Measurements from ENCODE around the gene CTSD.

The CTSD gene

DNA sequence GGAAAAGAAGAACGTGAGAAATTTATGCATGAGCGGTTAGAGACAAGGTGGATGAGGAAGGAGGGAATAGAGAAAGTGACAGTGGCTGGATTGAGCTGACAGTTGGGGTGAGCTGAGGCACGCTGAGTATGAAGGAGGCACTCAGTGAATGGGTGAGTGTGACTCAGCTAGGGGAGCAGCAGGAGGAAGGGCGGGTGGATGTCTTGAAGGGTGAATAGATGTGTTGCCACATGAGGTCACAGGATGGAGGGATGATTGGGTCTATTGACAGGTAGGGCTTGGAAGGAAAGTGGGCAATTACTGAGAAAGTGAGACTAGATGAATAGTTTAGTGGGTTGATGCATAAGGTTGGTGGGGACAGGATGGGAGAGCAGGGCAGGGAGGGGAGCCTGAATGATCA, 21.4 kb downstream of the CTSD start:
- TF ChIP-seq, protein P1, sequence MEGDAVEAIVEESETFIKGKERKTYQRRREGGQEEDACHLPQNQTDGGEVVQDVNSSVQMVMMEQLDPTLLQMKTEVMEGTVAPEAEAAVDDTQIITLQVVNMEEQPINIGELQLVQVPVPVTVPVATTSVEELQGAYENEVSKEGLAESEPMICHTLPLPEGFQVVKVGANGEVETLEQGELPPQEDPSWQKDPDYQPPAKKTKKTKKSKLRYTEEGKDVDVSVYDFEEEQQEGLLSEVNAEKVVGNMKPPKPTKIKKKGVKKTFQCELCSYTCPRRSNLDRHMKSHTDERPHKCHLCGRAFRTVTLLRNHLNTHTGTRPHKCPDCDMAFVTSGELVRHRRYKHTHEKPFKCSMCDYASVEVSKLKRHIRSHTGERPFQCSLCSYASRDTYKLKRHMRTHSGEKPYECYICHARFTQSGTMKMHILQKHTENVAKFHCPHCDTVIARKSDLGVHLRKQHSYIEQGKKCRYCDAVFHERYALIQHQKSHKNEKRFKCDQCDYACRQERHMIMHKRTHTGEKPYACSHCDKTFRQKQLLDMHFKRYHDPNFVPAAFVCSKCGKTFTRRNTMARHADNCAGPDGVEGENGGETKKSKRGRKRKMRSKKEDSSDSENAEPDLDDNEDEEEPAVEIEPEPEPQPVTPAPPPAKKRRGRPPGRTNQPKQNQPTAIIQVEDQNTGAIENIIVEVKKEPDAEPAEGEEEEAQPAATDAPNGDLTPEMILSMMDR (conservative IDR thresholded peaks at IDR 0.05), result no peak
- H3K27ac ChIP-seq, result no peak overlapping the region

DNA sequence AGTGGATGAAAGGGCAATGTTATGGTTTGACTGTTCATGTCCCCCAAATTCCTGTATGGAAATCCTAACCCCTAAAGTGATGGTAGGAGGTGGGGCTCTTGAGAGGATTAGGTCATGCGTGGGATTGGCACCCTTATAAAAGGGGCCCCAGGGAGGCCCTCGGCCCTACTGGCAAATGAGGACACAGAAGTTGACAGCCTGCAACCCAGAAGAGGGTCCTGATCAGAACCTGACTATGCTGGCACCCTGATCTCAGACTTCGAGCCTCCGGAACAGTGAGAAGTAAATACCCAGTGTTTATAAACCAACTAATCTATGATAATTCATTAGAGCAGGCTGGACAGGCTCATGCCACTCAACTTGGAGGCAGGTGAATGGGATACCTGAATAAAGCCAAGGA, 22.0 kb downstream of the CTSD start:
- no peak overlapping the region for H3K27ac ChIP-seq
- TF ChIP-seq, protein P1 (conservative IDR thresholded peaks at IDR 0.05), result no peak

DNA sequence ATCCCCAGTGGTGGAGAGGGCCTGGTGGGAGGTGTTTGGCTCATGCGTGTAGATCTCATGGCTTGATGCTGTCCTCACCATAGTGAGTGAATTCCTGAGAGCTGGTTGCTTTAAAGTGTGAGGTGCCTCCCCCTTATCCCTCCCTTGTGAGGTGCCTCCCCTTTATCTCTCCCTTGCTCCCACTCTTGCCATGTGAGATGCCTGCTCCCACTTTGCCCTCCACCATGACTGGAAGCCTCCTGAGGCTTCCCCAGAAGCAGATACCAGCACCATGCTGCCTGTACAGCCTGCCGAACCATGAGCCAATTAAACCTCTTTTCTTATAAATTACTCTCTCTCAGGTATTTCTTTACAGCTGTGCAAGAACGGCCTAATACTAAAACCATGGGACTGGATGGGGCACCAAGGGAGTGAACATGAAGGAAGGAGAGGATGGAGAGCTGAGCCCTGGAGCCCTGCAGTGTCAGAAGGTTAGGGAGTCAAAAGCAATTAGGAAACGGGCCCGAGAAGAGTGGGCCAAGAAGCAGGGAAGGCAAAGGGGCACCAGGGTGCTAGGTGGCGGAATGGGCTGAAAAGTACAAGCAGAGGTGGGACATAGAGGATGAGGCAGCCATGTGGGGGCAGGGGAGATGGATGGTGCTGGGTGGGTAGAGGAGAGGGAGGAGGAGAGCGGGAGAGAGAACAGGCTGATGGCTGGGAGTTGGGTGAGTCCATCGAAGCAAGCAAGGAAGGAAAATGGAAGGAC, 22.8 kb downstream of the CTSD start:
- no peak overlapping the region for H3K27ac ChIP-seq
- TF ChIP-seq, protein P1 (conservative IDR thresholded peaks at IDR 0.05), result no peak

DNA sequence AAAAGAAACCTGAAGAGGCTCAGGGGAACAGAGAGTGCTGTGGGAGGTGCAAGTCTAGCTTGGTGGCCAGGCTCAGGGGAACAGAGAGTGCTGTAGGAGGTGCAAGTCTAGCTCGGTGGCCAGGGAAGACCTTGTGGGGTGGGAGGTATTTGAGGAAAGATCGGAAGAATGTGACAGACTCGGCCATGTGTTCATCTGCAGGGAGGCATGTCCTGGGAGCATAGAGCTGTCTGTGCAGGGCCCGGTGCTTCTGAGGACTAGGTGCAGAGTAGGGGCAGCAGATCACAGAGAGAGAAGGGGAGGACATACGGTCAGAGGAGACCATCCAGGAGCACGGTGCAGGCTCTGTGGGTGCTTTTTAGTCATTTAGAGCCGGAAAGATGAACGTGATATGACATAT, 24.2 kb downstream of the CTSD start:
- TF ChIP-seq, protein P1 (conservative IDR thresholded peaks at IDR 0.05), result no peak
- H3K27ac ChIP-seq, result no peak overlapping the region

DNA sequence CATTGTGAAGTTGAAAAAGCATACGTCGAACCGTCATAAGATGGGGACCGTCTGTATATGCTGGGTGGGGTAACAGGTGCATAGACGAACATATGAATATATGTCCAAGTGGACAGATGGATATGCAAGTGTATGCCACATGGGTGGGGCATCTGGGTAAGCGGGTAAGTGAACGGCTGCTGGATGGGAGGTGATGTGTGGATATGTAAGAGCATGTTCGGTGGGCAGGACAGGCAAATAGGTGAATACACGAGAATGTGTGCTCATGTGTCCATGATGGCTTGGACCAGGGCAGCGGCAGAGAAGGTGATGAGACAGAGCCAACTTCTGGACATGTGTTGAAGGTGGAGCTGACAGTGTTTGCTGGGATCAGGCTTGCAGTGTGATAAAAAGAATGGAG, 25.3 kb downstream of the CTSD start:
- H3K27ac ChIP-seq, result no peak overlapping the region
- TF ChIP-seq, protein P1 (conservative IDR thresholded peaks at IDR 0.05), result no peak

DNA sequence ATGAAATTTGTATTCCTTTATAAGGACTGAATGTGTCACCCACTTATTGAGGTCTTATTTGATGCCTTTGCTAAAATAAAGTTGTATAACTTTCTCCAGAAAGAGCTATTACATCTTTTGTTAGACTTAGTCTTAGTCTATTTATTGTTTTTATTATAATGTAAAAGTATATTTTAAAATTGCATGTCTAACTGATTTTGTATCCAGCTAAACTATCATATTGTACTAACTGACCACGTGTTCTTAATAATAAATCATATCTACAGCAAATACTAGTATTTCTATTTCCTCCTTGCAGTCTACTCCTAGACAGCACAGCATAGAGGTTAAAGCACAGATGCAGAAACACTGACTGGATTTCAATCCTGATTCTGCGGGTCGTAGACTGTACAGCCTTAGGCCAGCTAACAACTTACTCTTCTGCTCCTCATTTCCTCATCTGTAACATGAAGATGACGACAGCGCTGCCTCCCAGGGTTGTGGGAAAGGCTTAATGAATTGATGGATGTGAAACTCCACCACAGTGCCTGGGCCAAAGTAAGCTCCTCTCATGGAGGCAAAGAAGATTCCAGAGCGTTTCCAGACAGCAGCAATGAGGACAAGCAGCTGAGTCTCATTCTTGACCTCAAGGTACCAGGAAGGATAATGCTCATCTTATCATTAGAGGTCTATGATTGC, 26.5 kb downstream of the CTSD start:
- no peak overlapping the region for H3K27ac ChIP-seq
- TF ChIP-seq, protein P1 (conservative IDR thresholded peaks at IDR 0.05), result no peak

DNA sequence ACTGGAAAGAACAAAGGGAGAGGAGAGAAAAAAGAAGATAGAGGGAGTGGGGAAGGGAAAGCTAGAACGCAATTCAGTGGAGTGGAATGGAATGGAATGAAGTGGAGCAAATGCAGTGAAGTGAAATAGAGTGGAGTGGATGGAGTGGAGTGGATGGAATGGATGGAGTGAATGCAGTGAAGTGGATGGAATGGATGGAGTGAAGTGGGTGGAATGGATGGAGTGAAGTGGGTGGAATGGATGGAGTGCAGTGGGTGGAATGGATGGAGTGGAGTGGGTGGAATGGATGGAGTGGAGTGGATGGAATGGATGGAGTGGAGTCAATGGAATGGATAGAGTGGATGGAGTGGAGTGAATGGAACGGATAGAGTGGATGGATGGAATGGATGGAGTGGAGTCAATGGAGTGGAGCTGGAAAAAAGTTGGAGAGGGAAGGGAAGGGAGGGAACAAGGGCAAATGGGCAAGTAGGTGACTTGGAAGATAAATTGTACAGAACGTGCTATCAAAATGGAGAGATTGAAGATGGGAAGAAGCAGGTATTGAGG, 27.2 kb downstream of the CTSD start:
- TF ChIP-seq, protein P1 (conservative IDR thresholded peaks at IDR 0.05), result no peak
- no peak overlapping the region for H3K27ac ChIP-seq
